ENCODE measurements around the gene ARHGAP4.
A peak's percentile ranks its signal among the peaks of the same experiment; 100 is the strongest.

The ARHGAP4 gene

DNA sequence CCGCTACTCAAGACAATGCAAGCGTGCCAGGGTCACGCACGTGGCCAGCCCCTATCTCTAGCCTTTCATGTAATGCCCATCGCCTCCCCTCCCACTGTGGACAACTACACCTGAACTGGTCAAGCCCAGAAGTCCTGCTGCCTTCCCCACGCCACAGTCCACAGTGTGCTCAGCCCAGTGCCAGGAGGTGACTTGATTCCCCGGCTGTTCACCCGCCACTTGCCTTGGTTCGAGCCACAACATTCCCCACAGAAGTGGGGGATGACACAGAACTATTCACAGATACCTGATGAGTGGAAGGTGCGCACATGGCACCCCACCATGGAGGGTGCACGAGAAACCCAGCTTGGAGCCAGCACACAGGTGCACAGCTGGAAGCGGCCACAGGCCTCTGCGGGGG lies 6.8 kb downstream of the ARHGAP4 start:
- Histone ChIP-seq H3K27ac (replicated peaks) (no peak overlapping the region), H3K27me3 (ENCODE audit: insufficient read depth, poor library complexity, severe bottlenecking) (no peaks in the 10 kb centered on the region), H3K4me3 (replicated peaks; ENCODE audit: insufficient read depth, low read length) (no peak overlapping the region)
- DNase-seq (ENCODE audit: low read depth in 1 of 2, low spot score in 1 of 2) = no peak
- no peak for TF ChIP-seq SPI1 (IDR thresholded peaks at IDR 0.05; ENCODE audit: borderline replicate concordance, low read depth)
- TF ChIP-seq, protein P1, sequence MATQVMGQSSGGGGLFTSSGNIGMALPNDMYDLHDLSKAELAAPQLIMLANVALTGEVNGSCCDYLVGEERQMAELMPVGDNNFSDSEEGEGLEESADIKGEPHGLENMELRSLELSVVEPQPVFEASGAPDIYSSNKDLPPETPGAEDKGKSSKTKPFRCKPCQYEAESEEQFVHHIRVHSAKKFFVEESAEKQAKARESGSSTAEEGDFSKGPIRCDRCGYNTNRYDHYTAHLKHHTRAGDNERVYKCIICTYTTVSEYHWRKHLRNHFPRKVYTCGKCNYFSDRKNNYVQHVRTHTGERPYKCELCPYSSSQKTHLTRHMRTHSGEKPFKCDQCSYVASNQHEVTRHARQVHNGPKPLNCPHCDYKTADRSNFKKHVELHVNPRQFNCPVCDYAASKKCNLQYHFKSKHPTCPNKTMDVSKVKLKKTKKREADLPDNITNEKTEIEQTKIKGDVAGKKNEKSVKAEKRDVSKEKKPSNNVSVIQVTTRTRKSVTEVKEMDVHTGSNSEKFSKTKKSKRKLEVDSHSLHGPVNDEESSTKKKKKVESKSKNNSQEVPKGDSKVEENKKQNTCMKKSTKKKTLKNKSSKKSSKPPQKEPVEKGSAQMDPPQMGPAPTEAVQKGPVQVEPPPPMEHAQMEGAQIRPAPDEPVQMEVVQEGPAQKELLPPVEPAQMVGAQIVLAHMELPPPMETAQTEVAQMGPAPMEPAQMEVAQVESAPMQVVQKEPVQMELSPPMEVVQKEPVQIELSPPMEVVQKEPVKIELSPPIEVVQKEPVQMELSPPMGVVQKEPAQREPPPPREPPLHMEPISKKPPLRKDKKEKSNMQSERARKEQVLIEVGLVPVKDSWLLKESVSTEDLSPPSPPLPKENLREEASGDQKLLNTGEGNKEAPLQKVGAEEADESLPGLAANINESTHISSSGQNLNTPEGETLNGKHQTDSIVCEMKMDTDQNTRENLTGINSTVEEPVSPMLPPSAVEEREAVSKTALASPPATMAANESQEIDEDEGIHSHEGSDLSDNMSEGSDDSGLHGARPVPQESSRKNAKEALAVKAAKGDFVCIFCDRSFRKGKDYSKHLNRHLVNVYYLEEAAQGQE (IDR thresholded peaks at IDR 0.05; ENCODE audit: insufficient replicate concordance, low read depth) = no peak
- TF ChIP-seq GABPA (IDR thresholded peaks at IDR 0.05; ENCODE audit: low read depth) = no peak
- TF ChIP-seq, protein P2, sequence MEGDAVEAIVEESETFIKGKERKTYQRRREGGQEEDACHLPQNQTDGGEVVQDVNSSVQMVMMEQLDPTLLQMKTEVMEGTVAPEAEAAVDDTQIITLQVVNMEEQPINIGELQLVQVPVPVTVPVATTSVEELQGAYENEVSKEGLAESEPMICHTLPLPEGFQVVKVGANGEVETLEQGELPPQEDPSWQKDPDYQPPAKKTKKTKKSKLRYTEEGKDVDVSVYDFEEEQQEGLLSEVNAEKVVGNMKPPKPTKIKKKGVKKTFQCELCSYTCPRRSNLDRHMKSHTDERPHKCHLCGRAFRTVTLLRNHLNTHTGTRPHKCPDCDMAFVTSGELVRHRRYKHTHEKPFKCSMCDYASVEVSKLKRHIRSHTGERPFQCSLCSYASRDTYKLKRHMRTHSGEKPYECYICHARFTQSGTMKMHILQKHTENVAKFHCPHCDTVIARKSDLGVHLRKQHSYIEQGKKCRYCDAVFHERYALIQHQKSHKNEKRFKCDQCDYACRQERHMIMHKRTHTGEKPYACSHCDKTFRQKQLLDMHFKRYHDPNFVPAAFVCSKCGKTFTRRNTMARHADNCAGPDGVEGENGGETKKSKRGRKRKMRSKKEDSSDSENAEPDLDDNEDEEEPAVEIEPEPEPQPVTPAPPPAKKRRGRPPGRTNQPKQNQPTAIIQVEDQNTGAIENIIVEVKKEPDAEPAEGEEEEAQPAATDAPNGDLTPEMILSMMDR (IDR thresholded peaks at IDR 0.05; ENCODE audit: insufficient read depth, low read length) = no peak
- TF ChIP-seq POLR2AphosphoS5 (IDR thresholded peaks at IDR 0.05; ENCODE audit: low read depth) = no peak

DNA sequence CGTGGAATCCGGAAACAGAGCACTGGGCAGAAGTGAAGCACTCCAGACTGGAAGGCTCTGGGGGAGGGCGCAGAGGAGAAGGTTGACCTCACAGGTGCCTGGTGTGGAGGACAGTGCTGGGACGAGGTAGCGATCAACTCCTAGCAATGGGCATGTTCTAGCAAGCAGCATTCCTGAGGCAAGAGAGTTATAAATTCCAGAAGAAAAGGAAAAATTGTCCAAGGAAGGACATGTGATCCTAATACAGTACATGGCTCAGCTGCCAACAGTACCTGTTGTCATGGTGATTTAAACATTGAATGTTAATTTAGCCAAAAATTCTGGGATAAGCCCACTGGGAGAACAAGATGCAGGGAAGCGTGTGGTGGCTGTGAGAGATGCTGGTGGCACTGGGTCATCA lies 8.2 kb downstream of the ARHGAP4 start:
- TF ChIP-seq, protein P1 (IDR thresholded peaks at IDR 0.05; ENCODE audit: insufficient replicate concordance, low read depth) = no peak
- TF ChIP-seq, protein P2 (IDR thresholded peaks at IDR 0.05; ENCODE audit: insufficient read depth, low read length) = no peak
- TF ChIP-seq SPI1 (IDR thresholded peaks at IDR 0.05; ENCODE audit: borderline replicate concordance, low read depth) (no peak), GABPA (IDR thresholded peaks at IDR 0.05; ENCODE audit: low read depth) (no peak), POLR2AphosphoS5 (IDR thresholded peaks at IDR 0.05; ENCODE audit: low read depth) (no peak)
- no peaks in the 10 kb centered on the region for H3K27me3 ChIP-seq (ENCODE audit: insufficient read depth, poor library complexity, severe bottlenecking)
- DNase-seq (ENCODE audit: low read depth in 1 of 2, low spot score in 1 of 2) = peak in 1 of 2 experiments; percentile 13
- H3K4me3 ChIP-seq (replicated peaks; ENCODE audit: insufficient read depth, low read length) = no peak overlapping the region
- H3K27ac ChIP-seq (replicated peaks) = no peak overlapping the region

DNA sequence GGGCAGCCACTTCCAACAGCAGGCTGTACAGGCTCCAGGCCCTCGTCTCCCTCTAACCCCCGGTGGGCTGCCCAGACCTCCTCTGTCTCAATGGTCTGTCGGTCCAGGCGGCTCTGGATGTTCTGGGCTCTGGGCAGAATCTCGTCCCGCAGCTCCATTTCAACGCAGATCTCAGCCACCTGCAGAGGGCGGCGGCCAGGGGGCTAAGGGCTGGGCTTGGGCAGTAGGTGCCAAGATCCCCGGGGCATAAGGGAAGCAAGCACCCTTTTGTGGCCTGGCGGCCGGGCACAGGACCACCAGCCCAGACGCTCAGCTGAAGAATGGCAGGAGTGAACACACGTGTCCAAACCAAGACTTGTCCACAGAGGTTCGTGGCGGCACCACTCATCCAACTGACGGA lies 12.4 kb downstream of the ARHGAP4 start:
- H3K4me3 ChIP-seq (replicated peaks; ENCODE audit: insufficient read depth, low read length) = no peak overlapping the region

DNA sequence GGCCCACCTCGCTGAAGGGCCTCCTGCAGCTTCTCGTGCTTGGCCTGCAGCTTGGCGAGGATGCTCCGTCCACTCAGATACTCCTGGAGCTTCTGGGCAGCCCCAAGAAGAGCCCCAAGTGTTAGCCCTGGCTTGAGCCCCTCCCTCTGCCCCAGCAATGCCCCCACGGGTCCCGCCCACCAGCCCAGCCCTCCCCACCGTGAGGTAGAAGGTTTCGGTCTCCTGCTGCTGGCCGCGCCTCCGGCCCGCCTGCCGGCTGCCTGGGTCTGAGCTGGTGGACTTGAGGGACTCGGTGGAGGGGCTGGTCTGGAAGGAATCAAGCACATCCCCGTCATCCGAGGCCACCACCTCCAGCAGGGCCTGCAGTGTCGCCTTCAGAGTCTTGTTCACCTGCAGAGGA lies 12.9 kb downstream of the ARHGAP4 start:
- peak in 1 of 2 experiments; percentile 10 for DNase-seq (ENCODE audit: low read depth in 1 of 2, low spot score in 1 of 2)
- Histone ChIP-seq H3K4me3 (replicated peaks; ENCODE audit: insufficient read depth, low read length) (no peak overlapping the region), H3K27ac (replicated peaks) (no peak overlapping the region), H3K27me3 (ENCODE audit: insufficient read depth, poor library complexity, severe bottlenecking) (no peaks in the 10 kb centered on the region)
- TF ChIP-seq GABPA (IDR thresholded peaks at IDR 0.05; ENCODE audit: low read depth) (no peak), SPI1 (IDR thresholded peaks at IDR 0.05; ENCODE audit: borderline replicate concordance, low read depth) (no peak), POLR2AphosphoS5 (IDR thresholded peaks at IDR 0.05; ENCODE audit: low read depth) (no peak)
- TF ChIP-seq, protein P1 (IDR thresholded peaks at IDR 0.05; ENCODE audit: insufficient replicate concordance, low read depth) = no peak
- TF ChIP-seq, protein P2 (IDR thresholded peaks at IDR 0.05; ENCODE audit: insufficient read depth, low read length) = no peak

More for the DNA sequence above, 12.4 kb downstream of the ARHGAP4 start:
- DNase-seq (ENCODE audit: low read depth in 1 of 2, low spot score in 1 of 2) = no peak
- Histone ChIP-seq H3K27ac (replicated peaks) (no peak overlapping the region), H3K27me3 (ENCODE audit: insufficient read depth, poor library complexity, severe bottlenecking) (no peaks in the 10 kb centered on the region)
- no peak for TF ChIP-seq SPI1 (IDR thresholded peaks at IDR 0.05; ENCODE audit: borderline replicate concordance, low read depth)
